BLaER1 (cell line): ENCODE measurements around the gene ARHGAP26.

Source experiments
- H3K27ac ChIP-seq: shearing (Covaris generic); formaldehyde crosslinking; 2 replicates; pipeline ENCODE4 v1.8.1; 2022
- H3K27me3 ChIP-seq: shearing (Covaris generic); formaldehyde crosslinking; 2 replicates; pipeline ENCODE4 v1.8.1; 2022
- H3K36me3 ChIP-seq: shearing (Covaris generic); formaldehyde crosslinking; 2 replicates; pipeline ENCODE4 v1.8.1; 2022
- H3K4me1 ChIP-seq: shearing (Covaris generic); formaldehyde crosslinking; 2 replicates; pipeline ENCODE4 v1.8.1; 2022
- H3K4me2 ChIP-seq: shearing (Covaris generic); formaldehyde crosslinking; 2 replicates; pipeline ENCODE4 v1.8.1; 2022
- H3K4me3 ChIP-seq: shearing (Covaris generic); formaldehyde crosslinking; 2 replicates; pipeline ENCODE4 v1.8.1; 2022
- H3K9ac ChIP-seq: shearing (Covaris generic); formaldehyde crosslinking; 2 replicates; pipeline ENCODE4 v1.8.1; 2022
- H3K9me3 ChIP-seq: shearing (Covaris generic); formaldehyde crosslinking; 2 replicates; pipeline ENCODE4 v1.8.1; 2022
- H4K20me1 ChIP-seq: shearing (Covaris generic); formaldehyde crosslinking; 2 replicates; pipeline ENCODE4 v1.8.1; 2022
- Cebpa-rat ChIP-seq: shearing (Covaris generic); IDR thresholded peaks from 2 replicates; pipeline ENCODE4 v1.8.1; 2022

Gene ARHGAP26

GRCh38 chr5:142869886-142870285 is 99.7 kb downstream of the ARHGAP26 start:
- no peak overlapping the region for H3K9ac ChIP-seq
- no peak for TF ChIP-seq Cebpa-rat
- no peak overlapping the region for H3K27ac ChIP-seq
- no peaks in the 10 kb centered on the region for H3K27me3 ChIP-seq
- no peak overlapping the region for H3K4me3 ChIP-seq
- 0 out of 2 replicates have a peak, but pooled peaks cover 4% of the 10 kb centered on the region for H4K20me1 ChIP-seq
- no peaks in the 10 kb centered on the region for H3K9me3 ChIP-seq
- H3K36me3 ChIP-seq: no peaks in the 10 kb centered on the region
- no peak overlapping the region for H3K4me2 ChIP-seq
- H3K4me1 ChIP-seq: peaks cover 12% of the 10 kb centered on the region

- Histone ChIP-seq H3K27me3 (no peaks in the 10 kb centered on the region), H3K36me3 (no peaks in the 10 kb centered on the region), H3K4me2 (no peak overlapping the region), H3K9me3 (no peaks in the 10 kb centered on the region), H3K4me1 (peaks cover 12% of the 10 kb centered on the region), H3K27ac (no peak overlapping the region), H3K9ac (no peak overlapping the region), H3K4me3 (no peak overlapping the region), H4K20me1 (0 out of 2 replicates have a peak, but pooled peaks cover 4% of the 10 kb centered on the region)
- no peak for TF ChIP-seq Cebpa-rat
These were observed 100.6 kb downstream of the ARHGAP26 start for GRCh38 chr5:142870532-142871362.

- no peak overlapping the region for H3K9ac ChIP-seq
- H3K27ac ChIP-seq: no peak overlapping the region
- no peaks in the 10 kb centered on the region for H3K27me3 ChIP-seq
- no peak overlapping the region for H3K4me3 ChIP-seq
- H3K4me2 ChIP-seq: no peak overlapping the region
- TF ChIP-seq Cebpa-rat: no peak
- H4K20me1 ChIP-seq: 0 out of 2 replicates have a peak, but pooled peaks cover 4% of the 10 kb centered on the region
- no peaks in the 10 kb centered on the region for H3K9me3 ChIP-seq
- H3K36me3 ChIP-seq: no peaks in the 10 kb centered on the region
- H3K4me1 ChIP-seq: peaks cover 10% of the 10 kb centered on the region
These were observed 101.4 kb downstream of the ARHGAP26 start for GRCh38 chr5:142871363-142872193.

GRCh38 chr5:142872217-142872616 is 102.0 kb downstream of the ARHGAP26 start:
- H3K4me1 ChIP-seq: peaks cover 4% of the 10 kb centered on the region; the same call in 1 of the 2 replicates
- no peaks in the 10 kb centered on the region for H3K9me3 ChIP-seq
- 0 out of 2 replicates have a peak, but pooled peaks cover 4% of the 10 kb centered on the region for H4K20me1 ChIP-seq
- no peaks in the 10 kb centered on the region for H3K36me3 ChIP-seq
- H3K9ac ChIP-seq: no peak overlapping the region
- no peaks in the 10 kb centered on the region for H3K27me3 ChIP-seq
- no peak for TF ChIP-seq Cebpa-rat
- no peak overlapping the region for H3K4me2 ChIP-seq
- no peak overlapping the region for H3K27ac ChIP-seq
- H3K4me3 ChIP-seq: no peak overlapping the region

GRCh38 chr5:142872795-142873194 is 102.6 kb downstream of the ARHGAP26 start:
- no peak overlapping the region for H3K4me2 ChIP-seq
- no peaks in the 10 kb centered on the region for H3K4me1 ChIP-seq
- H3K27ac ChIP-seq: no peak overlapping the region
- no peaks in the 10 kb centered on the region for H3K36me3 ChIP-seq
- H3K4me3 ChIP-seq: no peak overlapping the region
- no peak overlapping the region for H3K9ac ChIP-seq
- H3K27me3 ChIP-seq: no peaks in the 10 kb centered on the region
- no peak for TF ChIP-seq Cebpa-rat
- no peaks in the 10 kb centered on the region for H4K20me1 ChIP-seq
- no peaks in the 10 kb centered on the region for H3K9me3 ChIP-seq

- Histone ChIP-seq H3K4me2 (no peak overlapping the region), H3K9me3 (no peaks in the 10 kb centered on the region), H3K36me3 (no peaks in the 10 kb centered on the region), H3K4me1 (no peaks in the 10 kb centered on the region), H3K27me3 (no peaks in the 10 kb centered on the region), H3K27ac (no peak overlapping the region), H4K20me1 (no peaks in the 10 kb centered on the region), H3K4me3 (no peak overlapping the region), H3K9ac (no peak overlapping the region)
- no peak for TF ChIP-seq Cebpa-rat
These were observed 103.7 kb downstream of the ARHGAP26 start for GRCh38 chr5:142873831-142874230.

- no peaks in the 10 kb centered on the region for H3K36me3 ChIP-seq
- H3K4me2 ChIP-seq: no peak overlapping the region
- H3K4me3 ChIP-seq: no peak overlapping the region
- H3K27me3 ChIP-seq: no peaks in the 10 kb centered on the region
- no peaks in the 10 kb centered on the region for H3K4me1 ChIP-seq
- no peaks in the 10 kb centered on the region for H4K20me1 ChIP-seq
- no peak for TF ChIP-seq Cebpa-rat
- H3K9ac ChIP-seq: no peak overlapping the region
- H3K9me3 ChIP-seq: no peaks in the 10 kb centered on the region
- H3K27ac ChIP-seq: no peak overlapping the region
These were observed 104.4 kb downstream of the ARHGAP26 start for GRCh38 chr5:142874540-142874939.

- Histone ChIP-seq H3K4me1 (peaks cover 4% of the 10 kb centered on the region; the same call in 1 of the 2 replicates), H3K4me2 (no peak overlapping the region), H3K27ac (no peak overlapping the region), H3K36me3 (no peaks in the 10 kb centered on the region), H3K4me3 (no peak overlapping the region), H3K9me3 (no peaks in the 10 kb centered on the region), H3K27me3 (no peaks in the 10 kb centered on the region), H4K20me1 (no peaks in the 10 kb centered on the region), H3K9ac (no peak overlapping the region)
- TF ChIP-seq Cebpa-rat: no peak
These were observed 105.8 kb downstream of the ARHGAP26 start for GRCh38 chr5:142875936-142876335.

GRCh38 chr5:142876817-142877216 is 106.6 kb downstream of the ARHGAP26 start:
- no peak overlapping the region for H3K4me3 ChIP-seq
- no peaks in the 10 kb centered on the region for H3K9me3 ChIP-seq
- no peak overlapping the region for H3K4me2 ChIP-seq
- no peaks in the 10 kb centered on the region for H4K20me1 ChIP-seq
- H3K9ac ChIP-seq: no peak overlapping the region
- H3K27me3 ChIP-seq: no peaks in the 10 kb centered on the region
- TF ChIP-seq Cebpa-rat: no peak
- no peak overlapping the region for H3K27ac ChIP-seq
- H3K36me3 ChIP-seq: no peaks in the 10 kb centered on the region
- H3K4me1 ChIP-seq: peaks cover 8% of the 10 kb centered on the region; the same call in 1 of the 2 replicates

GRCh38 chr5:142878111-142878510 is 107.9 kb downstream of the ARHGAP26 start:
- no peaks in the 10 kb centered on the region for H4K20me1 ChIP-seq
- H3K4me2 ChIP-seq: no peak overlapping the region
- no peak overlapping the region for H3K9ac ChIP-seq
- H3K9me3 ChIP-seq: no peaks in the 10 kb centered on the region
- H3K36me3 ChIP-seq: no peaks in the 10 kb centered on the region
- peaks cover 8% of the 10 kb centered on the region; the same call in 1 of the 2 replicates for H3K4me1 ChIP-seq
- TF ChIP-seq Cebpa-rat: no peak
- H3K27ac ChIP-seq: no peak overlapping the region
- H3K4me3 ChIP-seq: no peak overlapping the region
- no peaks in the 10 kb centered on the region for H3K27me3 ChIP-seq
